Esophagus mucosa (tissue), 1 donor: Measurements from ENCODE around the gene GBP7. TPM values are rescaled to one million over a fixed set of nuclear protein-coding genes. Genes with fewer than 3 reads are reported as not detected.
A peak's percentile ranks its signal among the peaks of the same experiment; 100 is the strongest.

Source experiments
- ATAC-seq: fragments of 200-7000 bp; cut with Tn5 transposase; one replicate; pipeline ENCODE4 v1.9.1; 2020
- total RNA-seq: library from RNA; stranded (reverse); gene quantifications from one replicate; pipeline ENCODE4 v1.2.4, GENCODE V29; 2023
- donor health status: DM: yes; HTN: yes; CAD: no.

The GBP7 gene
- total RNA-seq, 1 donor from 2014 or later, result not detected

DNA sequence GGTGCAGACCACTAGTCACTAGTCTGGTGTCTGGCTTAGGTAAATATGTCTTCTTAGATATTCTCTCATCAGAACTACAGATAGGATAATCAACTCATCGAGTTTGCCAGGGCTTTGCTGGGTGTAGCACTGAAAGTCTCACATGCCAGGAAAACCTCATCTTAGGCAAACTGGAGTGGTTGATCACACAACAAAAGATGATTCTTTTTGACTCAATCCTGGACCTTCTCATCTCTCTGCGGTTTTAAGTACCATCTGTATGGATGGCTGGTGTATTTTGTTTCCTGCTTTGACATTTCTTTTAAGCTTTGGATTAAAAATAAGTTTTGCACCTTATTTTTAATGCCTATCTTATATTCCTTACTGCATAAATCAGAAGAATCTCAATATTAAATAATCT, 61.1 kb downstream of the GBP7 start:
- ATAC-seq, result no peak

DNA sequence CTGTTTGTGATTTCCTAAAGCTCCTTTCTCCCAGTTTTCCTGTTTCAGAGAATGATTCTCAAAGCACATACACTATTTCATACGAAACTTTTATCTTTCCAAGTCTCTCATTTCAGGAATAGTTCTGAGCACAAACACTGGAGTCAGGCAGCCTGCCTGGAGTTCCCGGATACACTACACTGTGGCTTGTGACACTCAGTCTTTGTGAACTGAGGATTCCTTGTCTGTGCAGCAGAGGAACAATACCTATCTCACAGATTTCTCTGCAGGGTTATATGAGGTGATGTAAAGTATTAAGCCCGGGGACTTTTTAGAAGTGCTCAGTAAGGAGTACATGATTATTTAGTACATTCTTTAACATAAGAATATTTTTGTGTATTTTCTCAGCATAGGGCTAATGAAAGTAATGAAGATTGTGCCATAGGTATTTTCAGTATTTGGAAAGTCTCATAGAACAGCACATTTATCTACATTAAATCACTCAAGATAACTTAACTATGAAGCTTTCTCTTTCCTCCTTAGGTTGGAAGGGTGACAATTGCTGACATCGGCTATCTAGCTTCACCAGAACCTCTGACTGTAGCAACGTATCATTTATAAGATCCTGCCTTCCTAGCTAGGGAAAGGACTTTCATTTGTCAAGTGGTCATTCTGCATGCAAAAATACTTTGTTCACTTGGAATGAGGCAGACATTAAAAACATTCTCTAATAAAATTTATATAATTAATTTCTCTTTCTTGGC, 62.8 kb downstream of the GBP7 start:
- no peak for ATAC-seq

GRCh38 chr1:89104687-89105086, 71.1 kb downstream of the GBP7 start:
- ATAC-seq, result no peak

GRCh38 chr1:89104147-89104546, 71.7 kb downstream of the GBP7 start:
- no peak for ATAC-seq

- no peak for ATAC-seq
Measured at GRCh38 chr1:89102021-89102420, 73.8 kb downstream of the GBP7 start.

DNA sequence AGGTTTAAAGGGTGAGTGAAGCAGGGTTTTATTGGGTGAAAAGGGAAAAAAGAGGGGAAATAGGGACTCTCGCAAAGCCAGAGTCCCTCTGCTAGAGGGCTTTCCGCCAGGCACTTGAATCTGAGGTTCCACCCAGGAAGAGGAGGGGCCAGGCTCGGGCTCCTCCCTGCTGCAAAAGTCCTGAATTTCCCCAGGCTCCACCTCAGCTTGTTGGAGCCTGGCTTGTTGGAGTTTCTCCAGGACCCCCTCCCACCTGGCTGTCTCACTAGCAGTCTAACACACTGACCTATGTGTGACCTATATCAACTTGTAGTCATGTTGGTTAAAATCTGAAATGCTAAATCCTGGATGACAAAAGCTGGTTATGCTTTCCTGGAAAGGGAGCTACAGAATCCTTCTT, 75.4 kb downstream of the GBP7 start:
- ATAC-seq, result no peak

DNA sequence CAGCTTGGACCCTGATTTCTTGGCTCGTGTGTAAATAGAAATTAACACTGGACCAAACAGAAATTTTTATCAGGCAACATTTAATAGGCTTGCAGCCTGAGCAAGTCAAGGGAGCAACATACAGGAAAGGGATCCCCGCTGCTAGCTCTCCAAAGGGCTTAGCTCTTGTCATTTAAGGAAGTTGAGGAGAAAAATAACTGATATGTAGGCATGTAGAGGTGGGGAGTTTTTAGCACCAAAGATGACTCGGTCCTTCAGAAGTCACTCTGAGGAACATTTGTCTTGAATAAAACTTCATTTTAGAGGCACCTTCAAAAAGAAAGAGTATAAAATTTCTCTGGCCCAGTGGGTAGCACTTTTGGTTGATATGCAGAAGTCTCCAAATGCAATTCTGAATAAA, 76.9 kb downstream of the GBP7 start:
- no peak for ATAC-seq

- no peak for ATAC-seq
Measured at GRCh38 chr1:89095737-89096136, 80.1 kb downstream of the GBP7 start.

- no peak for ATAC-seq
Measured at GRCh38 chr1:89089962-89090361, 85.8 kb downstream of the GBP7 start.

DNA sequence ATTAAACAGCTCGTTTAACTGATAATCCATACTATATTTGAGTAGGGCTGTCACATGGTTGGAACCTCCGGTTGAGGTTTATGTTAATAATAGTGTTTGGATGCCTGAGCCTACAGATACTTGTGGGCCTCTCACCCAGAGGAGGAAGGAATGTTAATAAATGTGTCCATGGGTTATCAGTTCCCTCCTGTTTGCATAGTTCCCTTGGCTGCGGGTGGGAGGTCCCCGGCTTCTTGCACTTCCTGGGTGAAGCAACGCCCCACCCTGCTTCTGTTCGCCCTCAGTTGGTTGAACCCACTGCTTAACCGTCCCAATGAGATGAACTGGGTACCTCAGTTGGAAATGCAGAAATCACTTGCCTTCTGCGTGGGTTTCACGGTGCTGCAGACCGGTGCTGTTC, 87.2 kb downstream of the GBP7 start:
- ATAC-seq, result no peak

DNA sequence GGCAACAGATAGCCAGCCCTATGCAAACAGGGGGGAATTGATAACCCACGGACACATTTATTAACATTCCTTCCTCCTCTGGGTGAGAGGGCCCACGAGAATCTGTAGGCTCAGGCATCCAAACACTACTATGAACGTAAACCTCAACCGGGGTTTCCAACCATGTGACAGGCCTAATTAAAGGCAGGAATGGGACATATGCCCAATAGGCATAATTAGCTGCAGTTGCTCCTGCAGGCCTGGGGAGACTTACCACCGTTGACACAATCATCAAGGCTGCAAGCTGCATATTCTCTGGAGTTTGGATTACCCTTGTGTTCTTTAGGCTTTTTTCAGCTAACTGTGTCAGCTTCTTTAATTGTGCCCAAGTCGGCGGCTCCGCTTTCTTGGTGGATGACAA, 88.6 kb downstream of the GBP7 start:
- ATAC-seq, result no peak

GRCh38 chr1:89085781-89086180, 90.0 kb downstream of the GBP7 start:
- ATAC-seq, result peak; percentile 70

Other genes with a start within 250 kb of the GBP7 start
- gene KYAT3, start 183.4 kb downstream of the GBP7 start, total RNA-seq, result 26.3 TPM
- gene RBMXL1, start 183.4 kb downstream of the GBP7 start, total RNA-seq, result 13.9 TPM
- gene GBP3, start 153.1 kb downstream of the GBP7 start, total RNA-seq, result 9.4 TPM
- 5.2 TPM for gene GBP1, start 110.8 kb downstream of the GBP7 start, total RNA-seq
- gene GBP2, start 49.9 kb downstream of the GBP7 start, total RNA-seq, result 15.9 TPM
- gene GBP4, start 22.9 kb upstream of the GBP7 start, total RNA-seq, result 1.0 TPM
- gene GBP5, start 96.9 kb upstream of the GBP7 start, total RNA-seq, result 1.2 TPM
- 430 TPM for gene GBP6, start 188.1 kb upstream of the GBP7 start, total RNA-seq